Effector CD4-positive, alpha-beta T cell (primary cell): Measurements from ENCODE around the gene CHSY1.

Experiments
- DNase-seq: peaks from one replicate; pipeline ENCODE4 v3.0.0-alpha.2; 2020

CHSY1 gene

DNA sequence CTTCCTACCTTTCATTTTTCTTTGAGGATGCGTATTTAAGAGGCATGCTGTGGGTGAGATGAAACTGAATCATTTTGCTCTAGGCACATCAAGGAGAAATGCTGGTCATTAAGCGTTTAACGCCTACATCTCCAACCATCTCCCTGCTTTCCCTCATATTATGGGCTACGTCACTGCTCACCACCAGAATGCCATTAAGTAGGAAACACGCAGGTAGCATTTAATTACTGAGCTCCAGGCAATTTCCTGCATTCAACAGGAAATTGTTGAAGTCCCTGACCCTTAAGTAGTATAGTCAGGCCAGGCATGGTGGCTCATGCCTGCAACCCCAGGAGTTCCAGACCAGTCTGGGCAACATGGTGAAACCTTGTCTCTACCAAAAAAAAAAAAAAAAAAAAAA is 66.1 kb downstream of the CHSY1 start:
- DNase-seq = no peak

DNA sequence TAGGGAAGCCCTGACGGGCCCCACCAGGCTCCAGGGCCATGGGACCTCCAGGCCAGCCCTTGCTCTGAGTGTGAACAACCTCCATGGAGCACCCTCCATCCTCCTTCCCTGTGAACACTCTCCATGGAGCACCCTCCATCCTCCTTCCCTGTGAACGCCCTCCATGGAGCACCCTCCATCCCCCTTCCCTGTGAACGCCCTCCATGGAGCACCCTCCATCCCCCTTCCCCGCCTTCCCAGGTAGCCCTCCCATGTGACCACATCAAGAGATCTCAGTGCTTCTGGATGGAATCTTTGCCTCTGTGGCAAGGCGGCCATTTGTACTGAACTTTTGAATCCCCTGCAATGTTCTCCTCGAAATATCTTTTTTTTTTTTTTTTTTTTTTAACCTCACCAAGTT is 66.5 kb downstream of the CHSY1 start:
- no peak for DNase-seq

DNA sequence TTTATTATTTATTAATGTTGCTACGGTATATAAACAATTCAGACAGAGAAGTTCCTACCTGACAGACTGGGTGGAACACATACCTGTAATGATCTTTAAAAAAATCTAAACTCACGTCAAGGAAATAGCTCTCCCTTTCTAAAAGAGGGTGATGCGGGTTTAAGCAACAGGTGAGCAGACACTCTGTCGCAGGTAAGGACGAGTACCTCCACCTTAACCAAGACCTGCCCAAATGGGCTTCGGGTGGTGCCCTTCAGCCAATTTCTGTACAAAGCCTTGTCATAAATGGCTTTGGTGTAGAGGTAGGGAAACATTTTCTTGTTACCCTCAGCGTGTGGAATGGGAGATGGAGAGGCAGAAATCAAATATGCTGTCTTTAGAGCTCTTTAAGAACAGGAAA is 67.0 kb downstream of the CHSY1 start:
- no peak for DNase-seq

DNA sequence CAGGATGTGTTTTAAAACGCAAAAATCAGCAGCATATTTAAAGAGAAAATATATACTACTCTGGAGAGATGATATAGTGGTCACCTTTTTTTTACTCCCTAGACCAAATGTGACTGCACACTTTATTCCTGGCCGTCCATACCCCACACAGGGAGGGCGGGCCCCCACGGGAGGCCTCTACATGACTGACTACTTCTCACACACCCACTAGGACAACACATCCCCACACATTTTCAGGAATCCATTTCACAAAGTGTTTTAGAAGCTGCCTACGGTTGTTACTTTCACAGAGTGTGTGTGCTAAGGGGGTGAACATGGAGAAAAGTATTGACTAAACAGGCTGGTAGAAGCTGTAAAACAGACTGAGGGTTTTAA is 67.9 kb downstream of the CHSY1 start:
- no peak for DNase-seq

DNA sequence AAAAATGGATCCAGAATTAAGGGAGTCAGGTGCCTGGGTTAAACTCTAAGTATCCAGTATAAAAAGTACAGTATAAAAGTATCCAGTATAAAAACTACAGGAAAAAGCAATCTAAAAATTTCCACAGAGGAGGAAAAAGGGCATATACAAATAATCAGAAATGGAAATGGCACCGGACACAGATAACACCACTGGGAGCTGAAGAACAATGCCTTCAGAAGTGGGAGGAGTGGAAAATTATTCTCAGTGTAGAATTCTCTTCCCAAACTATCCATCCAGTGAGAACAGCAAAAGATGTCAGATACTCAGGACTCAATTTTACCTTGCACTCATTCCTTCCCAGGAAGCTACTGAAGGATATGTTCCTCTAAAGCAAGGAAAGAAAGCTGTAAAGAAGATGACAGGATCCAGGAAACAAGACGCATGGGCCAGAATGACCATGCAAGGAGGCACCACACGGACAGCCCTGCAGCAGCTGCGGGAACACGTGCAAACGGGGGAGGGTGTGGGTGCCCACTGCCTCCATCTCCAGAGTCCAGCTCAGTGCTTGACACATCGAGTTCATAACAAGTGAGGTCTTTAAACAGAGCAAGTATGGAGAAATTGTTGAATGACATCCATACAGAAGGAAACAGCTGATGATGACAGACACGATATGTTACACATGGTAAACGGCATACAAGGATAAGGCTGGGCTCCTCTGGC is 68.5 kb downstream of the CHSY1 start:
- no peak for DNase-seq

DNA sequence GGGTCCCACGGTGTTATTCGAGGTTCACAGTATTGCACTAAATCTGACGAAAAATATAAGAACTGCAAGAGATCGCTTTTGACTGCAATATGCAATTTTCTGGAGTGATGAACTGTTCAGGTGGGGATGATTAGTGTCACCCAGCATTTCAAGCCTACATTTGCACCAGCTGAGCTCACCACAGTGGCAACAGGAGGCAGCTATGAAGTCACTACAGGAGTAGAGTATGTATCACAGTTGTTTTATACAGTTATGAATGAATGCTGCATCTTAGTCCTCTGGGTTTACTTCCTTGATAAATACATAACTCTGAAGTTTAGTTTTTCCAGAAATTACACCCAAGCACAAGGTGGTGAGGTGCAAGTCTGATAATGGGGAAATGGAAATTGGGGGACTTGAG is 69.6 kb downstream of the CHSY1 start:
- no peak for DNase-seq

DNA sequence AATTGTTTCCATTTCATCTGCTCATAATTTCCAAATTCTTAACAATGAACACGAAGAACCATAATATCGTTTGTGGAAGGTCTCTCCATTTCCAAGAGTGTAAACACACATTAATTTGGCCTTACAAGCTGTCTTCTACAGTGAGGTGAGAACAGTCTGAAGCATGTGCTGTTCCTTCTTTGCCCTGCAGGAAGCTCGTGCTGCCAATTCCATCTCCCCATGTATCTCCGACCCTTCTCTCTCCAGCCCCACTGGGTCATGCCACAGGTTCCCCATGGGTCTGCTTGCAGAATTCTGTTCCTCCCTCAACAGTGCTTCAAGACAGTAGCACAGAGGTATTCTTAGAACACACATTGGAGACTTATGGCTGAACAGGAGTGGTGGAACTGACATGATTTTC is 70.5 kb downstream of the CHSY1 start:
- DNase-seq = no peak

DNA sequence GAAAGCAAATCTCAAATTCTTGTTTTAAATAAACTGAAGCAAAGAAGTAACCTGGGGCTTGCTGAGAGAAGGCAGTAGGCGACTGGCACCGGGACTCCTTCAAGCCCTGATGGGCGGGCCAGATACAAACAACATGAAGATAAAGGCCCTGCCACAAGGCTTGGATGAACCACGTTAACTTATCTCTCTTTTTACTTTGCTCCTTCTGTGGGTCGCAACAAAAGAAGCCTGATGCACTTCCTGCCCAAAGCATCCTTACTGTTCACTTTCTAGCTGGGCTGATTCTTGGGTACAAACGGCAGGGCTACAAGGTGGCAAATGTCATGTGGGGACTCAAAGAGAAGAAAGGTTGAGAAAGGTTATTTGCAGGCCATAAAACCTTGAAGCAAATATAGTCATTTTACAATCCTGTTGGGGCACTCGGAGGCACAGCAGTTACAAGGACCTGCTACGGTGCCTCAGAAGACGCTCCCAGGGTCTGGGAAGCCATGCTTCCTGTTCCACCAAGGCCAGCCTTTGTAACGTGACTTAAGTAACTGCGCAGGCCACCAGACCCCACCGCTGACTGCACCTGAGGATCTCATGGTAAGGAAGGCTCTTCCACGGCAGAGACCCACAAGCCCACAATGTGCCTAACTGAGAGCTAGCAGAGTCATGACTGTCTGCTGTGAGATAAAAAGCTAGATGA is 71.1 kb downstream of the CHSY1 start:
- DNase-seq = no peak

DNA sequence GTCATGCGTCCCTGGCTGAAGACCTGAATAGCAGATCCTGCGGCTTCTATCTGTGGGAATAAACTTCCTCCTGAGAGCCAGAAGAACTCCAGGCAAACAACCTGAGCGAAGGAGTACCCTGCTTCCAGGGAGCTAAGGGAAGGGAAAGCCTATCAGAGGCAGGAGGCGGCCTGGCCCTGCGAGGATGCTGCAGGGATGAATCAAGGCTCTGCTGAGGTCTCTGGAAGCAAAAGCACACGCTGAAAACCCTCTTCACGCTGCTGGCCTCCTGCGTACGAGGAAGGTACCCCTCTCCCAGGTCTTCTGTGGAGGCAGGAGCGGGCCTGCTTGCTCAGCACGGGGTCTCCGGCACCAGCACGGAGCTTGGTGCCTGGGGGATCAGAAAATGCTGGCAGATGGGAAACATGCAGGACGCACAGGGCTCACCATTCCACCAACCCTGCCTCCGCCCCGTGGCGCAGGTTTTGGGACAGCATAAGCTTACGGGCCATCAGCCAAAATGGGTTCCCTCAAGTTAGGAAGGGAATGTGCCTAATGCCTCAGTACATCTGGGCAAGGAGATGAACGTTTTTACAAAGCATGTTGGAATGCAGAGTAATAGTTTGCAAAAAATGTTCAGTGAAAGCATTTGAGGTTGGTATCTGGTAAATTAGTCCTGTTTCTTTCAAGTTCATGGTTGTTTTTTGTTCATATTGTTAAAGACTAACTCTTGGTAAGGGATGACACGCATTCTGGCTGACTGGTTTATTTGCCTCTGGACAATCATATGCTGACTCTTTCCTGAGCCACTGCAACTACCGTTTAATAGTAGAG is 72.3 kb downstream of the CHSY1 start:
- no peak for DNase-seq

DNA sequence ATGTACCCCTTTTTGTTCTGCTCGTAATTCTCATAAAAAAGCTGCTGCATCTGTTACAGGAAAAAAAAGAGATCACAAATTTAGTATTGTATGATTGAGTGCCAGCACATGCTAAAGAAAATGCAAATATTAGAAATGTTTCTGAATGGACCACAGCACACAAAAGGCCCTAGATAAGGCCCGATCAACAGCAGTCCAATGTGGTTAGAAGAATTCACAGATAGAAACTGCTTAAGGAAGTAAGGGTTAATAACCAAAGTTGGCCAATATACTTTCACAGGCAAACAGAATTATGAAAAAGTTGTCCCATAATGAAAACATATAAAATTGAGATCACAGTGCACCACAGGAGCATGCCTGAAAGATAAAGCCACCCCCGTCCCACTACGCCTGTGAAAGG is 72.9 kb downstream of the CHSY1 start:
- no peak for DNase-seq

DNA sequence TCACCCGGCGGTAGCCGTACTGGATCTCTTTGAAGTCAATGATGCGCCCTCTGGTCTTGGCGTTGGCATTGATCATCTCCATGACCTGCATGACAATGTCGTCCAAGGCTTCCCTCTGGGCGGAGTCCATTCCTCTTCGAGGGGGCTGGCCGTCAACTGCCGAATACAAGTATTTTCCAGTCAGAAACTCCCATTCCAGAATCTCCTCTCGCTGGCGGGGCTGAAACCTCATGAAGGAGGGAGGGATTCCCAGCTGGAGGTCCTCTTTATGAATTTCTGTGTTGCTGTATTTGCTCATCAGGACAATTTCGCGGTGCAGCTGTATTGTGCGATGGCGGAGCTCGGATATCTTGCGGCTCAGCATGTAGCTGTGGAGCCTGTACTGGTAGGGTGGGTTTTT is 73.4 kb downstream of the CHSY1 start:
- DNase-seq = no peak

DNA sequence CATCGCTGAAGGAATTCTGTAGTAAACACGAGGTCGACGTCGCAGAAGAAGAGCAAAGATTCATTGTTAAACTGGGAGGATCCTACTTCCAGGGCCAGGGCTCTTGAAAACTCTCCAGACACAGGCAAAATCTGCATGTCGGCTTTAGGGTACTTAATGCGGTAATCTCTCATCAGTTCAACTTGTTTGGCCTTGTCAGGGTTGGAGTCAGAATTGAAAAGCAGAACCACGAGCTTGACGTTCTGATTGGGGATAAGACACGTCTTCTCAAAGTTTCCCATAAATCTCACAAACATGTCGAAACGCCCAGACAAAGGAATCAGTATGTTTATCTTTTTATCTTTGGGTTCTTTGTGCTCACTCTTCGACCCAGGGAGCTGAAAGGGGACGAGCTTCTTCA is 74.0 kb downstream of the CHSY1 start:
- DNase-seq = no peak

DNA sequence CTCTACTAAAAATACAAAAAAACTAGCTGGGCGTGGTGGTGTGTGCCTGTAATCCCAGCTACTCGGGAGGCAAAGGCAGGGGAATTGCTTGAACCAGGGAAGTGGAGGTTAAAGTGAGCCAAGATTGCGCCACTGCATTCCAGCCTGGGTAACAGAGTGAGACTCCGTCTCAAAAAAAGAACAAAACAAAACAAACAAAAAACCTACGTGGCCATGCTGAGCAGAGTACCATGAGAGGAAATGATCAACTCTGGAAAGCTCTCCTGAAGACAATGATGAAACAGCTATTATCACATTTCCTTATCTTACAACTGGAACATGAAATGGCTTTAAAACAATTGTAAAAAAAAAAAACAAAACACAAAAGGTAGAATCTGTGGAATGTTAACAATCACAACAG is 75.2 kb downstream of the CHSY1 start:
- no peak for DNase-seq

DNA sequence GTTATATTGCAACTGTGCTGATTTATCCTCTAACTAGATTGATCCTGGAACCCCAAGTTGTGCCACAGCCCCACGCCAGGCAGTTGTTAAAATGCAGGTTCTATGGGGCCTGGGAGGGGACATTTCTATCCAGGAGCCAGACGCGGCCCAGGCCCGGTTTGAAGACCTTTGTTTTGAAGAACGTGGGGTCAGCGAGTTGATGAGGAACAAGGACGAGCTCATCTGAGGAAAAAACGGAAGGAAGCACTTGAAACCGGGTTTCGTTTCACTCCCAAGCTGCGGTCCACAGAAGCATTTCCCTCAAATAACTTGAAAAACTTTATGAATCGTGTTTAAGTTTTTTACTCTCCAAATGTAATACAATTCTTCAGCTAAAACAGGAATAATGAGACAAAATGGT is 76.4 kb downstream of the CHSY1 start:
- DNase-seq = no peak

DNA sequence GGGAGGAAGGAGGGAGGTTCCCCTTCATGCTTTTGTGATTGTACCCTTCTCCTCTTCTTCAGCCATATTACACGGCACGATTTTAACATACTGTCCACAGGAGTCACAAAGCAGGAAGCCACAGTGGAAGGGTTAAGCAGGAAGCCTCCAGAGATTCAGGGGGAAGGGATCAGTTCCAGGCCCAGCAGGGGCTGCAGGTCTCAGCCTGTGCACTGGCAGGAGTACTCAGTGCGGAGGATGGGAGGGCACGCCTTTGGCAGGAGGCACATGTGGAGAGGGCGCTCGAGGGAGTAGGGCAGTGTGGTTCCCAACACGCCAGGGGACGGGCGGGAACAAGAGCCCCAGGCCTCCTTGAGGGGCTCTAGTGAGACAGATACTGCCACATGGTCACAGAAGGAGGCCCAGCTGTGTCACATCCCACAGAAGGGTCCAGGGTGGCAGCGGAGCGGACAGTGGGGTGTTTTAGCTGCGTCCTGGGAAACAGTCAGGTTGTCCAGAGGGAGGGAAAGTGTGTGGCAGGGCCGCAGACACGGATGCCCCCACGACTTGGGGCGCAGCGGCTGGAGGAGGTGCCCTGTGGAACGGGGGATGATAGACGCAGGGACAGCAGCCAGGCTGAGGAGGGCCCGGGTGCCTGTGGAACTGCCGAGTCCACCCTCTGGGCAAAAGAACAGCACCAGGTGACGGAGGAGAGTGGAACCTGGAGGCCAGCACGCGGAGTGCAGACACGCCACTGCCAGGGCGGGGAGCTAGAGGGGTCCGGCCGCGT is 77.5 kb downstream of the CHSY1 start:
- no peak for DNase-seq

DNA sequence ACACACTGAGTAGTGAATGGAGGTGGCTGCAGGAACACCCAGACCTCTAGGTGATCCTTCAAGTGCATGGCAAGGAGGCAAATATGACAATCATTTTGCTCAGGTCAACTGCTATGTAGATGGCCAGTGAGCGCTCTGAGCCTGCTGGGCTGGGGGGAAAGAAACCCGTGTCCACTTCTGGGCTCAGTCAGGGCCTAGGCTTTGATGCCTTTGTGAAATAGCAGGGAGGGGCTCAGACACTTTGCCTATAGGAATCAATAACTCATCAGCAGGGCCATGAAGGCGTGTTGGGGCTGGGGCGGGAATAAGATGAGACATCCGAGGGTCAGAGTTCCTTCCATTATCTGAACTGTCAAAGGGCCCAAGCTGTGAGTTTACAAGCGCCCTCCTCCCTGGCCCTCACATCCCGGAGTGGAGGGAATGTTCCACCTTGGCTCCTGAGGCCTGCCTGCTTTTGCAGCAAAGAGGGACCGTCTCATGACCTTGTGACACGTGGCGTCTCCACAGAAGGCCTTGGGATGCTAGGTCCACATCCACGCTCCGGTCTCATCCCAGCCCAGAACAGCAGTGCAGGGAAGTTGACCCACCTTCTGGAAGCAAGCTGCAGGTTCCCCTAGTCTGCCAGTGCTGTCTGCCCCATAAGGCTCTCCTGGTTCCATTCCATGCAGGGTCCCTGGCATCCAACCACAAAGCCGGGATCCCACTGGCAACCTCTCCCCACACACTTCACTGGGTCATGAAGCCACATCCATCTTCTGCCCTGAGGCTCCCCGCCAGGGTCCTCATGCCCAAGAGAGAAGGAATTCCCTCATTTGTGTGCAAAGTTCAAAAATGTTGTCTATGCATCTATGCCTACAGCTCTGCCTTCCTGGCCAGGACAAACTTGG is 78.4 kb downstream of the CHSY1 start:
- no peak for DNase-seq

DNA sequence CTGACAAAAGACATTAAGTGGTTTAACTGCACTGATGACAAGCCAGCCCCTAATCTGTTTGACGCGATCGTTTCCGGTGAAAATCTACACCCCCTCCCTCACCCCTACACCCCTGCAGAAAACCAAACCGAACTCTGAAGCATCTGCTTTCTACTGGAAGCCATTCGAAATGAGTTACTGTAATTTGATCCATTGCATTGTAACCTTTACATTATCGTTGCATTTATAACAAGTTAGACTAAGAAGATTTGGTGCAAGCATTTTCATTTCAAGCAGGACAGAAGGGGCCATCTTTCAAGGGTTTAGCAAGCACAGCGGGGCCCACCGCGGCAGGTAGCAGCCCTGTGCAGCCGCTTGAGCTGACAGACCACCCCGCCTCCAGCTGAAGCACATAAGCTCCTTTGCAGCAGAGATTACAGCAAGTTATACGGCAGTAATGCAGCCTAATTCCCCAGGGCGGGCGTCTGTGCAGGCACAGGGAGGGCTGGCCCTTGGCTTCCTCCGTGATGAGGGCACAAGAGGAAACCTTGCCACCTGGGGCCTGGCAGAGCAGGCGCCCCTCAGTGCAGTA is 79.3 kb downstream of the CHSY1 start:
- no peak for DNase-seq

DNA sequence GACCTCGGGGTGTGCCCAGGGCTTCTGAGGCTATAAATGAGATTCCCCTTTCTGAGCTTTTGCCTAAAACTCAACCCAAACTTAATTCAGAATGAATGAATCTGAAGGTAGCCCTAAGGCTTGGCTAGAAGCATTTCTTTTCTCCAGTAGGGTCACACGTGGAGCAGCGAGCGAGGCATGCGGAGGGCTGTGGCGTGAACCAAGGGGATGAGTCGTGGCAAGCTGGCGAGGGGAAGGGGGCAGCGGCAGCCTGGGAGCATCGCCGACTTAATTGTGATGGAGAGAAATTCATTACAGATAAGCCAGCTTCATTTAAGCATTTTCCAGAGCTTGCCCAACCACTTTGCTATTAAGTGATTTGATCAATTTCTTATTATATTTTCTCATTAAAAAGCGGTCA is 79.9 kb downstream of the CHSY1 start:
- no peak for DNase-seq

DNA sequence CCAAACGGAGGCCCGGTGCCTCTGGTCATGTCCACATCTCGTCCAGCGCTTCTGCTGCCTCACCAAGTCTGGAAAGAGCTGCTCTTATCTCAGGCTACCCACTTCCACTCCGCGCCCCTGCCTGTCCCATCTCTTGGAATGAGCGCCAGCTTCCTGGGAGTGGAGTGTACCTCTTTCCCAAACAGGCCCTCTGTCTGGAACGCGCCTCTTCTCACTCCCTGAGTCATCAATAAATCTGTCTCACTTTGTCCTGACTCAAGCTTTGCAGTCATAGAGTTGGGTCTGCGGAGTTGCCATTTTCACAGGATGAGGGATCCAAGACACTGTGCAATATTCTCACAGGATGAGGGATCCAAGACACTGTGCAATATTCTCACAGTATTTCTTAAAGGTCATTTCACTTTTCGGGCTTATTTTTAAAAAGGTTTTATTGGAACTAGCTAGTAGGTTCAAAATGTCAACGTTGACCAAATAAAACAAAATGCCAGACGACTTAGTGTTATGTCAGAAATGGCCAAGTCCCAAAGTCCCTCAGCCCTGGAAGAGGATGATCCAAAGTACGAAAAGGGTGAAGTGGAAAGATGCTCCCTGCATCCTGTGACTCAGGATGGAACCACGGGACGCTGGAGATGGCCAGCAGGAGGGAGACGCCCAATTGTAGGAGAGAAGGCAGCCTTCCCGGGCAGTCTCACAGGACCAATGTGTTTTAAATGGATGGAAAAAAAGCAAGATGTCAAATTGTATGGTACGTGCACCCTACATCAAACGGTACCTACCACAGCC is 81.1 kb downstream of the CHSY1 start:
- DNase-seq = no peak

DNA sequence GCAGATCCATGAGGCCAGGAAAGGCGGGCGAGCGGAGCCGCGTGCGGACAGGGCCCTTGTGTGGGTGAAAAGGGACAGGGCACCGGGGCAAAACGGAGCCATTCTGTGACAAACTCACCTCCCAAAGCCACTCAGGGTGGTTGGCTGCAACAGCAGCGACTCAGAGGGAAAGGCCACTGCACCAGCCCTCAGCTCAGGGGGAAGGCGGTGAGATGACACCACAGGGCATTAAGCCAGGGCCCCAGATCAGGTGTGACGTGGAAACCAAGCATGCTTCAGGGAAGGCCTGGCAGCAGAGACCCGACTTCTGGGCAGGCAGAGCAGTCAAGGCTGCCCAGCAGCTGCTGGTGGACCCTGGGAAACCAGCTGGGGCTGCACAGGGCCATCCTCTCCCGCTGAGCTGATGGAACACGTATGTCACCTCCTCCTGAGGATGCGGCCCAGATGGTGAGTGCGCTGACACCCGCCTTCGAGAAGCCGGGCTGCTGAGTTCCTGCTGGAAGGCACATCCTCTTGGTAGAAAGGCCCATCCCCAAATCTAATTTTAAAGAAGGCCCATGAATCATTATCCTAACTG is 82.3 kb downstream of the CHSY1 start:
- DNase-seq = no peak
